GM23248 (cell line): ENCODE measurements around the gene USP34. TPM values are rescaled to one million over a fixed set of nuclear protein-coding genes. Genes with fewer than 3 reads are reported as not detected.

Source experiments
- DNase-seq: peaks from one replicate; pipeline ENCODE4 v3.0.0-alpha.2; 2015
- H2AFZ ChIP-seq: fragments of 200-600 bp; sonication (generic); 2 replicates; pipeline ENCODE4 v1.6.1; 2016; ENCODE audit warnings: antibody characterized with exemption
- H3F3A ChIP-seq: fragments of 200-600 bp; sonication (generic); 2 replicates; pipeline ENCODE4 v1.6.1; 2016; ENCODE audit warnings: mild to moderate bottlenecking, antibody characterized with exemption, mixed run types; ENCODE audit not compliant: insufficient read depth
- H3K27ac ChIP-seq: fragments of 200-600 bp; sonication (generic); 2 replicates; pipeline ENCODE4 v1.5.1; 2016; ENCODE audit warnings: mild to moderate bottlenecking
- H3K27me3 ChIP-seq: fragments of 200-600 bp; sonication (generic); replicated peaks from 2 replicates; pipeline ENCODE4 v1.6.1; 2016; ENCODE audit warnings: mild to moderate bottlenecking; ENCODE audit not compliant: insufficient read depth
- H3K36me3 ChIP-seq: fragments of 200-600 bp; sonication (generic); 2 replicates; pipeline ENCODE4 v1.6.1; 2016; ENCODE audit warnings: low read depth, mild to moderate bottlenecking
- H3K4me1 ChIP-seq: fragments of 200-600 bp; sonication (generic); 2 replicates; pipeline ENCODE4 v1.6.1; 2016; ENCODE audit warnings: mild to moderate bottlenecking; ENCODE audit not compliant: insufficient read depth
- H3K4me2 ChIP-seq: fragments of 200-600 bp; sonication (generic); one replicate; pipeline ENCODE4 v1.6.1; 2016; ENCODE audit warnings: mild to moderate bottlenecking; ENCODE audit not compliant: unreplicated experiment
- H3K4me3 ChIP-seq: fragments of 200-600 bp; sonication (generic); 2 replicates; pipeline ENCODE4 v1.5.1; 2016; ENCODE audit warnings: mild to moderate bottlenecking
- H3K79me2 ChIP-seq: fragments of 200-600 bp; sonication (generic); 2 replicates; pipeline ENCODE4 v1.6.1; 2016; ENCODE audit warnings: mild to moderate bottlenecking; ENCODE audit not compliant: insufficient read depth
- H3K9ac ChIP-seq: fragments of 200-600 bp; sonication (generic); 2 replicates; pipeline ENCODE4 v1.6.1; 2016; ENCODE audit warnings: mild to moderate bottlenecking
- H3K9me2 ChIP-seq: fragments of 200-600 bp; sonication (generic); 2 replicates; pipeline ENCODE4 v1.6.1; 2016; ENCODE audit warnings: mixed run types, mild to moderate bottlenecking, moderate library complexity; ENCODE audit not compliant: insufficient read depth
- H3K9me3 ChIP-seq: fragments of 200-600 bp; sonication (generic); one replicate; pipeline ENCODE4 v1.6.1; 2017; ENCODE audit warnings: low read depth
- H4K20me1 ChIP-seq: fragments of 200-600 bp; sonication (generic); 2 replicates; pipeline ENCODE4 v1.6.0; 2016; ENCODE audit not compliant: insufficient read depth
- EZH2 ChIP-seq: fragments of 200-600 bp; sonication (generic); IDR thresholded peaks from 2 replicates; pipeline ENCODE4 v1.6.1; 2018; ENCODE audit warnings: antibody characterized with exemption, mild to moderate bottlenecking; ENCODE audit not compliant: insufficient read depth, poor library complexity, severe bottlenecking
- EZH2phosphoT487 ChIP-seq: fragments of 200-600 bp; sonication (generic); IDR thresholded peaks from 2 replicates; pipeline ENCODE4 v1.6.1; 2018; ENCODE audit warnings: antibody characterized with exemption, moderate library complexity, mild to moderate bottlenecking, low read depth; ENCODE audit not compliant: insufficient read depth
- WGBS, 2 experiments: methylation state at CpG; one replicate each; pipeline ENCODE4 v1.1.6; 2015 to 2017; ENCODE audit warnings: low lambda C conversion rate in 2 of 2, low coverage in 1 of 2; ENCODE audit errors: missing lambda C conversion rate in 2 of 2; 5-methylcytosine and 5-hydroxymethylcytosine counted together
- in situ Hi-C: fragments of 300-500 bp; cut with MboI; formaldehyde crosslinking; loops from 2 replicates; pipeline ENCODE4 v1.15.0; 2020
- polyA plus RNA-seq: library from polyadenylated mRNA; unstranded; fragments of >200 nt; fragmentation: Nextera tagmentation; extraction: Ambion mirVana; gene quantifications from 2 replicates; pipeline ENCODE4 v1.2.1, GENCODE V29; 2016
- total RNA-seq: library from RNA; depleted of rRNA; stranded (reverse); fragments of >200 nt; shearing (Covaris generic); gene quantifications from 2 replicates; pipeline ENCODE4 v1.2.3, GENCODE V29; 2014

USP34 gene
- total and polyA plus RNA-seq, 2 experiments from 2014 or later = 34.5 to 77.6 TPM

DNA sequence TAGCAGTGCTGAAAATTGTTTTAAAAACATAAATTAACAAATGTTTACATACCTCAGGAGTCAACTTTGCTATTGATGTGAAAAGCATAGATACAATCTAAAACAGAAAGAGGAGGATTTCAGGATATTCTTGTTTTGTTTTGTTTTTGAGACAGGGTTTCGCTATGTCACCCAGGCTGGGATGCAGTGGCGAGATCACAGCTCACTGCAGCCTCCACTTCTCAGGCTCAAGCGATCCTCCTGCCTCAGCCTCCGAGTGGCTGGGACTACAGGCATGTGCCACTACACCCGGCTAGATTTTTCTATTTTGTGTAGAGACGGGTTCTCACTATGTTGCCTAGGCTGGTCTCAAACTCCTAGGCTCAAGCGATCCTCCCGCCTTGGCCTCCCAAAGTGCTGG is 248.3 kb downstream of the USP34 start:
- Histone ChIP-seq H3F3A (peaks cover 31% of the 10 kb centered on the region), H3K36me3 (peaks cover 43% of the 10 kb centered on the region), H3K79me2 (no peaks in the 10 kb centered on the region; the same call in 1 of the 2 replicates), H3K27ac (no peak overlapping the region), H3K27me3 (no peaks in the 10 kb centered on the region), H3K9me3 (no peaks in the 10 kb centered on the region), H2AFZ (no peak overlapping the region), H3K9me2 (no peaks in the 10 kb centered on the region), H3K4me3 (no peak overlapping the region), H4K20me1 (no peaks in the 10 kb centered on the region), H3K4me1 (peaks cover 26% of the 10 kb centered on the region), H3K4me2 (no peak overlapping the region), H3K9ac (no peak overlapping the region)
- whole genome bisulfite sequencing, 2 experiments = 99% methylated on average over 8 of the region's 8 CpGs
- TF ChIP-seq EZH2phosphoT487 (no peak), EZH2 (no peak)
- DNase-seq = no peak
- in situ Hi-C loops = no loop called here

DNA sequence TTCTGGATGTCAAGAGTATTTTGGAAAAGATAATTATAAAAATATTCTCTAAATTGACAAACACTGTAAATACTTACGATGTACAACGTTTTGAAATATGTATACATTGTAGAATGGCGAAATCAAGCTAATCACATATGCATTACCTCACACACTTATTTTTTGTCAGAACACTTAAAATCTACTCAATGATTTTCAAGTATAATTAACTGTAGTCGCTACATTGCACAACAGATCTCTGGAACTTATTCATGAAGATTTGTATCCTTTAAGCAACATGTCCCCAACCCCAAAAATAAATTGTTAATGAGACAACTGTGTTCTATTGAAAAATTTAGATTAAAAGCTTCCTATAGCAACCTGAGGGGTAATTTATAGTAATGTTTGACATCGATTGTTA is 249.1 kb downstream of the USP34 start:
- no peaks in the 10 kb centered on the region for H4K20me1 ChIP-seq
- peaks cover 51% of the 10 kb centered on the region for H3K36me3 ChIP-seq
- H3K4me2 ChIP-seq = no peak overlapping the region
- no peaks in the 10 kb centered on the region for H3K9me2 ChIP-seq
- no peaks in the 10 kb centered on the region for H3K9me3 ChIP-seq
- H2AFZ ChIP-seq = no peak overlapping the region
- H3K4me3 ChIP-seq = no peak overlapping the region
- no peak for DNase-seq
- WGBS, 2 experiments = 98% methylated on average over 5 of the region's 5 CpGs
- H3K27me3 ChIP-seq = no peaks in the 10 kb centered on the region
- in situ Hi-C loops = no loop called here
- H3K79me2 ChIP-seq = no peaks in the 10 kb centered on the region; the same call in 1 of the 2 replicates
- TF ChIP-seq EZH2phosphoT487 = no peak
- peaks cover 22% of the 10 kb centered on the region for H3K4me1 ChIP-seq
- peaks cover 31% of the 10 kb centered on the region for H3F3A ChIP-seq
- H3K27ac ChIP-seq = no peak overlapping the region
- H3K9ac ChIP-seq = no peak overlapping the region

GRCh38 chr2:61220768-61221167 is 250.1 kb downstream of the USP34 start:
- H3K9me3 ChIP-seq = no peaks in the 10 kb centered on the region
- H3K36me3 ChIP-seq = peaks cover 50% of the 10 kb centered on the region
- H3K27me3 ChIP-seq = no peaks in the 10 kb centered on the region
- no peaks in the 10 kb centered on the region for H3K9me2 ChIP-seq
- peaks cover 31% of the 10 kb centered on the region for H3F3A ChIP-seq
- peaks cover 22% of the 10 kb centered on the region for H3K4me1 ChIP-seq
- 55 to 57% methylated on average over 2 of the region's 2 CpGs for WGBS, 2 experiments
- DNase-seq = peak; percentile 69
- no peaks in the 10 kb centered on the region for H4K20me1 ChIP-seq
- H3K4me3 ChIP-seq = 0 out of 2 replicates have a peak overlapping the region, but pooled peaks have one; percentile 6
- peak overlapping the region; percentile 59 for H3K27ac ChIP-seq
- no peak for TF ChIP-seq EZH2
- TF ChIP-seq EZH2phosphoT487 = no peak
- no peaks in the 10 kb centered on the region for H3K79me2 ChIP-seq
- in situ Hi-C loops = no loop called here
- H2AFZ ChIP-seq = no peak overlapping the region
- peak overlapping the region; percentile 15 for H3K4me2 ChIP-seq
- H3K9ac ChIP-seq = no peak overlapping the region

GRCh38 chr2:61218817-61219170 is 252.1 kb downstream of the USP34 start:
- peak; percentile 21 for DNase-seq
- no peak overlapping the region for H3K4me2 ChIP-seq
- no peaks in the 10 kb centered on the region for H3K9me2 ChIP-seq
- no peak overlapping the region for H3K27ac ChIP-seq
- H3K9ac ChIP-seq = no peak overlapping the region
- H3K79me2 ChIP-seq = no peaks in the 10 kb centered on the region
- H3K36me3 ChIP-seq = peaks cover 61% of the 10 kb centered on the region
- H3K4me3 ChIP-seq = no peak overlapping the region
- TF ChIP-seq EZH2 = no peak
- TF ChIP-seq EZH2phosphoT487 = no peak
- in situ Hi-C loops = no loop called here
- H3F3A ChIP-seq = peaks cover 31% of the 10 kb centered on the region
- WGBS, 2 experiments = 98 to 100% methylated on average over 2 of the region's 2 CpGs
- H2AFZ ChIP-seq = no peak overlapping the region
- no peaks in the 10 kb centered on the region for H3K9me3 ChIP-seq
- H4K20me1 ChIP-seq = no peaks in the 10 kb centered on the region
- H3K27me3 ChIP-seq = no peaks in the 10 kb centered on the region
- H3K4me1 ChIP-seq = peaks cover 22% of the 10 kb centered on the region
